Glutamatergic neuron (in vitro differentiated cells): ENCODE measurements around the gene FBXW10B. TPM values are rescaled to one million over a fixed set of nuclear protein-coding genes. Genes with fewer than 3 reads are reported as not detected.
"Not testable (repeated sequence)": the region's sequence is repeated elsewhere in the genome, so short reads cannot be mapped to it uniquely, and the experiment has no call there.

Experiments
- DNase-seq: peaks from one replicate; pipeline ENCODE4 v3.0.0; 2022
- H3K27ac Mint-ChIP-seq: one replicate; pipeline ENCODE4 v1.8.0; 2020; ENCODE audit warnings: mild to moderate bottlenecking, mixed read lengths, inconsistent platforms; ENCODE audit not compliant: unreplicated experiment
- H3K27me3 Mint-ChIP-seq: one replicate; pipeline ENCODE4 v1.8.0; 2020; ENCODE audit warnings: mild to moderate bottlenecking, moderate library complexity, mixed read lengths, inconsistent platforms; ENCODE audit not compliant: unreplicated experiment
- H3K36me3 Mint-ChIP-seq: one replicate; pipeline ENCODE4 v1.8.0; 2020; ENCODE audit warnings: mild to moderate bottlenecking, mixed read lengths, inconsistent platforms; ENCODE audit not compliant: unreplicated experiment
- H3K4me1 Mint-ChIP-seq: one replicate; pipeline ENCODE4 v1.8.0; 2020; ENCODE audit warnings: mild to moderate bottlenecking, low read depth, mixed read lengths, inconsistent platforms; ENCODE audit not compliant: unreplicated experiment
- H3K4me3 Mint-ChIP-seq: one replicate; pipeline ENCODE4 v1.8.0; 2020; ENCODE audit warnings: mild to moderate bottlenecking, mixed read lengths, inconsistent platforms; ENCODE audit not compliant: unreplicated experiment
- H3K9me3 Mint-ChIP-seq: one replicate; pipeline ENCODE4 v1.8.0; 2020; ENCODE audit warnings: mild to moderate bottlenecking, moderate library complexity, mixed read lengths, inconsistent platforms; ENCODE audit not compliant: unreplicated experiment
- total RNA-seq: library from RNA; stranded (reverse); fragmentation: NEBNext Ultra II Directional; extraction: Animal tissue kit (Norgen Biotek cat#: 25700); gene quantifications from one replicate; pipeline ENCODE4 v1.2.1, GENCODE V29; 2021; ENCODE audit not compliant: unreplicated experiment

The FBXW10B gene
- total RNA-seq, 1 donor from 2014 or later: not detected

- H3K4me3 Mint-ChIP-seq, H3K4me1 Mint-ChIP-seq, H3K36me3 Mint-ChIP-seq, H3K27me3 Mint-ChIP-seq, H3K9me3 Mint-ChIP-seq, DNase-seq, H3K27ac Mint-ChIP-seq: not testable (repeated sequence)
Measured at GRCh38 chr17:15591986-15592385, 27.5 kb downstream of the FBXW10B start.

- not testable (repeated sequence) for H3K4me3 Mint-ChIP-seq, H3K36me3 Mint-ChIP-seq, H3K27me3 Mint-ChIP-seq, H3K4me1 Mint-ChIP-seq, DNase-seq, H3K27ac Mint-ChIP-seq, H3K9me3 Mint-ChIP-seq
Measured at GRCh38 chr17:15590844-15591243, 28.7 kb downstream of the FBXW10B start.

DNA sequence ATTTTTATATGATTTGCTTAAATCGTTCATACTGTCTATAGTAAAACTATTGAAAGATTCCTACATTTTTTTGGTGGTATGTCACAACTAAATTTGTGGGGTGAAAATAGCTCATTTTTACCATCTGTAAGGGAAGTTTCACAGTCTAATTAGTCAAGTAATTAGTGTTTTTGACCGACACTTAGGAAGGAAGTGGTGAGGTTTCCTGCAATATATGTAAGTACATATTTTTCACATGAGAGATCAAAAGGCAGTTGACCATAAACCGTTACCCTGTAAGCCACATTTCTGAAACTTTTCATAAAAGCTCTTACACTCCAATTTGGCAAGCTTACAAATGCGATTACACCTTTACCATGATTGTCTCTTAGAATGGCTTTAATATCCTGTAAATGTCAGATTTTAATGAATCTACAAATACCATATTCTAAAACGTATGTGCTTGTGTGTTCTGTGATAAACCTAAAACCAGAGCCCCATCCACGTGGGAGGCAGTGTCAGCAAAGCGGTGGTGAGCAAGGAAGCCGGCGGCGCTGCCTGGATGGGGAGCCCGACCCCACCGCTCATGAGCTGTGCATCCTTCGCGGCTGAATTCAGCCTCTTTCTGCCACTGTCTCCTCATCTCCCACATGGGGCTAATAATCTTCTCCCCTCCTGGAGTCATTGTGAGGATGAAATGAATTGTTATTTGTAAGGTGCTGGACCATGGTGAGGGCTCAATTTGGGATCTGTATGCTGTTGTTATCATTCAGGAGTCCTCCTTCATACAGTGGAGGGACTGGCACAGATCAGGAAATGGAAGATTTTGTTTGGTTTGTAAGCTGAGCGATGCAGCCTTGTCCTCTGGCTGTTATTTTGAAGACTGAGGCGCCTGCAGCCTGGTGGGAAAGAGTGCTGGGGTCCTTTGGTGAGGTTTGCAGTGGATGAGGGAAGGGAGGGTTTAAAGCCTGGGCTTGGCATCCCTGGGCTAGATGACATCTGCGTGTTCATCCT, 29.7 kb downstream of the FBXW10B start:
- H3K9me3 Mint-ChIP-seq, H3K4me1 Mint-ChIP-seq, H3K36me3 Mint-ChIP-seq, DNase-seq, H3K27ac Mint-ChIP-seq, H3K4me3 Mint-ChIP-seq, H3K27me3 Mint-ChIP-seq: not testable (repeated sequence)

DNA sequence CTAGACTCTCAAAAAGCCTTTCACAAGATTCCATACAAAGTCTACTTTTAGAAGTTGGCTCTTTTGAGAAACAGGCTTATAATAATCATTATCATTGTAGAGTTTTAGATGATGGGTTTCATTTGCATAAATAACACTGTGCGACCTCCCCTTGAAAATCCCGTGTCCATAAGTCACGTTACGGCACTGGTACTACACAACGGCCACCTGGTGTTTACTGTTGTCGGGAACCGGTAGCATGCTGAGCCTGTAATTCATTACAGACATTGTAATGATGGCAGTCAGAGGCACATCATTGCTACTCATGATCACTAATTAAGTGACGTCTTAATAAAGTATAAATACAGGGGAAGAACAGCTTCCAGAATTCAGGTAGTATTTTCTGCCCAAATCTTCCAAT, 31.5 kb downstream of the FBXW10B start:
- not testable (repeated sequence) for H3K4me3 Mint-ChIP-seq, H3K27me3 Mint-ChIP-seq, H3K27ac Mint-ChIP-seq, H3K9me3 Mint-ChIP-seq, H3K36me3 Mint-ChIP-seq, DNase-seq, H3K4me1 Mint-ChIP-seq

- not testable (repeated sequence) for H3K4me3 Mint-ChIP-seq, H3K9me3 Mint-ChIP-seq
Measured at GRCh38 chr17:15583313-15583712, 36.2 kb downstream of the FBXW10B start.

DNA sequence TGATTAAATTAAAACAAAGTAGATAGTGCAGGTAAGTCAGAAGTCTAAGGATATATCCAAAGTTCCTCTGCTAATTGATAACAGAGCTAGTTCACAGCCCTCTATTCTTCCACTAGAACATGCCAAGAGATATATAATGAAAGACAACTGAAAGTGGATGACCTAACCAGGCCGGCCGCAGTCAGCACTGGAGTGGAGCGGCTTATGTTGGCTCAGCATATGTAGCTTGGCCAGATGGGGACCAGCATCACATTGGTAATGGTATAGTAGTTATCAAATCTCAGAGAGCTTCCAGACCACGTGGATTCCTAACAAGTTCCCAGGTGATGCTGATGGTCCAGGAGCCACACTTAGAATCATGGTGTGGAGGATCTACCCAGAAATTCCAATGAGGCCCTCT, 38.0 kb downstream of the FBXW10B start:
- not testable (repeated sequence) for H3K9me3 Mint-ChIP-seq, H3K27ac Mint-ChIP-seq, H3K4me1 Mint-ChIP-seq, H3K4me3 Mint-ChIP-seq, H3K36me3 Mint-ChIP-seq, DNase-seq, H3K27me3 Mint-ChIP-seq

More at GRCh38 chr17:15583313-15583712, 36.2 kb downstream of the FBXW10B start:
- H3K4me1 Mint-ChIP-seq, H3K27me3 Mint-ChIP-seq, H3K36me3 Mint-ChIP-seq, DNase-seq, H3K27ac Mint-ChIP-seq: not testable (repeated sequence)

DNA sequence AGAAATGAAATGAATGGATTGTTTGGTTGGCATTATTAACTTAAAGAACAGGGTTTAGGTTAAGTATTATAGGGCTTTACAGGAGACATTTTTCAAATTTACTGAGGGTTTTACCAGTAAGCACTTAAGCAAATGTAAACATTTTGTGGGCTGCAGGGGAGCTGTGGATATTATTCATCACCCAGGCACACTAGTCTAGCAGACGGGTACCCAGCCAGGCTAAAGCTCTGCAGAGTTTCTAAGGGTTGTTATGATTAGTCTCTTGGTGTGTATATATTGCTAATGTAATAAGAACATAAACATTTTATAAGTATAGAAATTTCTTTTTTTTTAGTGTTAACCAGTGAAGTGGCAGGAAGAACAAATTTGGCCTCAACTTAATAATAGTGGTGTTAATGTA, 42.7 kb downstream of the FBXW10B start:
- H3K27ac Mint-ChIP-seq, DNase-seq, H3K36me3 Mint-ChIP-seq, H3K4me1 Mint-ChIP-seq, H3K9me3 Mint-ChIP-seq, H3K27me3 Mint-ChIP-seq, H3K4me3 Mint-ChIP-seq: not testable (repeated sequence)

DNA sequence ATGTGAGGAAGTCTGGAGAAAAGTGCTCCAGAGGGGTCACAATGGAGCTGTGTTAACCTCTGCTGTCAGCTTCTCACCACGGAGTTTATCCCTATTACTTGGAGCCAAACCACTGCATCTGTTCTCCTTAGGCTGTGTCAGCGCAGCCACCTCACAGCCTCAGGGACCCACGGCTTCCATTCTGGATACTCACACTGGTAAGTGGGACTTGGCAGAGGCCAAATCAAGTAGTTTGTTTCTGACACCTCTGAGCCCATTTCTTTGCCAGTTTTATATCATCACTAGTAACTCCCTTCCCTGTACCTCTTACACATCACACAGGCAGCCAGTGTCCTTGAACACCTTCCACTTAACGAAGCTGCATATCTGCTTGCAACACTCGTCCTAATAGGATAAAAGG, 44.8 kb downstream of the FBXW10B start:
- H3K27ac Mint-ChIP-seq, H3K4me1 Mint-ChIP-seq, H3K27me3 Mint-ChIP-seq, H3K4me3 Mint-ChIP-seq, H3K9me3 Mint-ChIP-seq, H3K36me3 Mint-ChIP-seq, DNase-seq: not testable (repeated sequence)

GRCh38 chr17:15573870-15574269, 45.6 kb downstream of the FBXW10B start:
- H3K9me3 Mint-ChIP-seq, H3K4me3 Mint-ChIP-seq, H3K27ac Mint-ChIP-seq, DNase-seq, H3K4me1 Mint-ChIP-seq, H3K36me3 Mint-ChIP-seq, H3K27me3 Mint-ChIP-seq: not testable (repeated sequence)

Other genes starting within 250 kb of the FBXW10B start
- gene CDRT4, start 152.1 kb downstream of the FBXW10B start, total RNA-seq: 13.1 TPM
- 29.4 TPM for gene TVP23C, start 56.2 kb downstream of the FBXW10B start, total RNA-seq
- gene TRIM16, start 64.6 kb upstream of the FBXW10B start, total RNA-seq: 15.9 TPM
- 229 TPM for gene ZNF286A, start 80.0 kb upstream of the FBXW10B start, total RNA-seq
- gene TBC1D26, start 112.6 kb upstream of the FBXW10B start, total RNA-seq: 2.4 TPM